HepG2 (cell line): ENCODE results near the gene RCC2.

Experiments
- GABPA ChIP-seq, 2 experiments: IDR thresholded peaks; 2 replicates each; pipeline ENCODE4 v1.6.1; 2011 to 2016; ENCODE audit warnings: low read depth in 2 of 2, low read length in 1 of 2, missing biosample characterization in 1 of 2, missing genetic modification characterization in 1 of 2
- HDAC6 ChIP-seq: fragments of 200-600 bp; sonication (generic); IDR thresholded peaks from 2 replicates; pipeline ENCODE4 v1.7.0; 2017; ENCODE audit warnings: mild to moderate bottlenecking, antibody characterized with exemption, low read length, low read depth
- MTA3 ChIP-seq: sonication (generic); formaldehyde crosslinking; IDR thresholded peaks from 2 replicates; pipeline ENCODE4 v1.4.0; 2020; ENCODE audit warnings: missing genetic modification reagents
- POLR2AphosphoS5 ChIP-seq: IDR thresholded peaks from 2 replicates; pipeline ENCODE4 v1.6.1; 2012; ENCODE audit warnings: low read depth, low read length
- SP2 ChIP-seq: sonication (generic); formaldehyde crosslinking; IDR thresholded peaks from 2 replicates; pipeline ENCODE4 v1.5.1; 2020; ENCODE audit warnings: mild to moderate bottlenecking, missing genetic modification reagents
- TEAD2 ChIP-seq: sonication (generic); formaldehyde crosslinking; IDR thresholded peaks from 2 replicates; pipeline ENCODE4 v1.9.0; 2021; ENCODE audit warnings: missing genetic modification reagents
- ZNF317 ChIP-seq: sonication (generic); formaldehyde crosslinking; IDR thresholded peaks from 2 replicates; pipeline ENCODE4 v1.5.0; 2020; ENCODE audit warnings: mild to moderate bottlenecking, missing genetic modification reagents
- TF ChIP-seq, protein P1 (sequence below): sonication (generic); formaldehyde crosslinking; IDR thresholded peaks from 2 replicates; pipeline ENCODE4 v1.5.0; 2020; ENCODE audit warnings: mild to moderate bottlenecking, missing genetic modification reagents, moderate library complexity
- TF ChIP-seq, protein P2 (sequence below): IDR thresholded peaks from 2 replicates; pipeline ENCODE4 v1.6.1; 2016; ENCODE audit warnings: low read depth, borderline replicate concordance

DNA sequence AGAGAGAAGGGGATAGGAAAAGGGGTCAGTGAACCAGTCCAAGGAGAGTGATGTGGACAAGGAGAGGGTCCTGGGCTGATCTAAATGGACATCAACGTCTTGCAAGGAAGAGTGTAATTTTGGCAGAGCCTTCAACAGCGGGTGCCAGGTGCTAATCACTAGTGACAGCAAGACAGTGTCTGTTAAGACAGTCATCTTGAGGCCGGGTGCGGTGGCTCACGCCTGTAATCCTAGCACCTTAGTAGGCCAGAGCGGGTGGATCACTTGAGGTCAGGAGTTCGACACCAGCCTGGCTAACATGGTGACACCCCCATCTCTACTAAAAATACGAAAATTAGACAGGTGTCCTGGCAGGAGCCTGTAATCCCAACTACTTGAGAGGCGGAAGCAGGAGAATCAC, 79.7 kb downstream of the RCC2 start:
- TF ChIP-seq GABPA (IDR thresholded peaks at IDR 0.05; ENCODE audit: low read depth, low read length) (no peak), GABPA (CRISPR knock-in tag; IDR thresholded peaks at IDR 0.05; ENCODE audit: low read depth) (no peak), MTA3 (CRISPR knock-in tag) (no peak), SP2 (CRISPR knock-in tag) (no peak), TEAD2 (no peak), ZNF317 (no peak), POLR2AphosphoS5 (no peak), HDAC6 (no peak)
- TF ChIP-seq, protein P1, sequence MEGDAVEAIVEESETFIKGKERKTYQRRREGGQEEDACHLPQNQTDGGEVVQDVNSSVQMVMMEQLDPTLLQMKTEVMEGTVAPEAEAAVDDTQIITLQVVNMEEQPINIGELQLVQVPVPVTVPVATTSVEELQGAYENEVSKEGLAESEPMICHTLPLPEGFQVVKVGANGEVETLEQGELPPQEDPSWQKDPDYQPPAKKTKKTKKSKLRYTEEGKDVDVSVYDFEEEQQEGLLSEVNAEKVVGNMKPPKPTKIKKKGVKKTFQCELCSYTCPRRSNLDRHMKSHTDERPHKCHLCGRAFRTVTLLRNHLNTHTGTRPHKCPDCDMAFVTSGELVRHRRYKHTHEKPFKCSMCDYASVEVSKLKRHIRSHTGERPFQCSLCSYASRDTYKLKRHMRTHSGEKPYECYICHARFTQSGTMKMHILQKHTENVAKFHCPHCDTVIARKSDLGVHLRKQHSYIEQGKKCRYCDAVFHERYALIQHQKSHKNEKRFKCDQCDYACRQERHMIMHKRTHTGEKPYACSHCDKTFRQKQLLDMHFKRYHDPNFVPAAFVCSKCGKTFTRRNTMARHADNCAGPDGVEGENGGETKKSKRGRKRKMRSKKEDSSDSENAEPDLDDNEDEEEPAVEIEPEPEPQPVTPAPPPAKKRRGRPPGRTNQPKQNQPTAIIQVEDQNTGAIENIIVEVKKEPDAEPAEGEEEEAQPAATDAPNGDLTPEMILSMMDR (CRISPR knock-in tag) = no peak
- TF ChIP-seq, protein P2, sequence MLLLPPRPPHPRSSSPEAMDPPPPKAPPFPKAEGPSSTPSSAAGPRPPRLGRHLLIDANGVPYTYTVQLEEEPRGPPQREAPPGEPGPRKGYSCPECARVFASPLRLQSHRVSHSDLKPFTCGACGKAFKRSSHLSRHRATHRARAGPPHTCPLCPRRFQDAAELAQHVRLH (CRISPR knock-in tag) = no peak
